Measurements from ENCODE around the gene BLOC1S5. TPM values are rescaled to one million over a fixed set of nuclear protein-coding genes. Genes with fewer than 3 reads are reported as not detected.
"Not testable (repeated sequence)": the region's sequence is repeated elsewhere in the genome, so short reads cannot be mapped to it uniquely, and the experiment has no call there.

Gene BLOC1S5
- total RNA-seq, 3 donors from 2014 or later = 12.5 to 26.2 (median 16.6) TPM

GRCh38 chr6:8041913-8042583 is 22.1 kb downstream of the BLOC1S5 start:
- H3K27ac ChIP-seq = no peak overlapping the region

DNA sequence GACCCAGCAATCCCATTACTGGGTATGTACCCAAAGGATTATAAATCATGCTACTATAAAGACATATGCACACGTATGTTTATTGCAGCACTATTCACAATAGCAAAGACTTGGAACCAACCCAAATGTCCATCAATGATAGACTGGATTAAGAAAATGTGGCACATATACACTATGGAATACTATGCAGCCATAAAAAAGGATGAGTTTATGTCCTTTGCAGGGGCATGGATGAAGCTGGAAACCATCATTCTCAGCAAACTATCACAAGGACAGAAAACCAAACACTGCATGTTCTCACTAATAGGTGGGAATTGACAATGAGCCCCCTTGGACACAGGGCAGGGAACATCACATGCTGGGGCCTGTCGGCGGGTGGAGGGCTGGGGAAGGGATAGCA is 30.1 kb downstream of the BLOC1S5 start:
- DNase-seq (ENCODE audit: low spot score in 2 of 2); intact Hi-C loops (cut with DNase I; ENCODE audit: low total_unique reads); H3K4me1 ChIP-seq; H3K27me3 ChIP-seq; H3K36me3 ChIP-seq; H3K27ac ChIP-seq; H3K4me3 ChIP-seq; H3K9me3 ChIP-seq: not testable (repeated sequence)

More at GRCh38 chr6:8041913-8042583, 22.1 kb downstream of the BLOC1S5 start:
- Histone ChIP-seq H3K4me1 (no peaks in the 10 kb centered on the region), H3K36me3 (no peaks in the 10 kb centered on the region), H3K4me3 (no peak overlapping the region), H3K27me3 (no peaks in the 10 kb centered on the region), H3K9me3 (peaks cover 0 to 5% of the 10 kb centered on the region in 2 donors)
- TF ChIP-seq POLR2AphosphoS5 (IDR thresholded peaks at IDR 0.05) (no peak), POLR2A (IDR thresholded peaks at IDR 0.05) (no peak)
- TF ChIP-seq, protein P1, sequence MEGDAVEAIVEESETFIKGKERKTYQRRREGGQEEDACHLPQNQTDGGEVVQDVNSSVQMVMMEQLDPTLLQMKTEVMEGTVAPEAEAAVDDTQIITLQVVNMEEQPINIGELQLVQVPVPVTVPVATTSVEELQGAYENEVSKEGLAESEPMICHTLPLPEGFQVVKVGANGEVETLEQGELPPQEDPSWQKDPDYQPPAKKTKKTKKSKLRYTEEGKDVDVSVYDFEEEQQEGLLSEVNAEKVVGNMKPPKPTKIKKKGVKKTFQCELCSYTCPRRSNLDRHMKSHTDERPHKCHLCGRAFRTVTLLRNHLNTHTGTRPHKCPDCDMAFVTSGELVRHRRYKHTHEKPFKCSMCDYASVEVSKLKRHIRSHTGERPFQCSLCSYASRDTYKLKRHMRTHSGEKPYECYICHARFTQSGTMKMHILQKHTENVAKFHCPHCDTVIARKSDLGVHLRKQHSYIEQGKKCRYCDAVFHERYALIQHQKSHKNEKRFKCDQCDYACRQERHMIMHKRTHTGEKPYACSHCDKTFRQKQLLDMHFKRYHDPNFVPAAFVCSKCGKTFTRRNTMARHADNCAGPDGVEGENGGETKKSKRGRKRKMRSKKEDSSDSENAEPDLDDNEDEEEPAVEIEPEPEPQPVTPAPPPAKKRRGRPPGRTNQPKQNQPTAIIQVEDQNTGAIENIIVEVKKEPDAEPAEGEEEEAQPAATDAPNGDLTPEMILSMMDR (IDR thresholded peaks at IDR 0.05) = no peak
- intact Hi-C loops (cut with DNase I; ENCODE audit: low total_unique reads) = no loop called here
- DNase-seq (ENCODE audit: low spot score in 2 of 2) = no peak

- intact Hi-C loops (cut with DNase I; ENCODE audit: low total_unique reads) = no loop called here
- no peaks in the 10 kb centered on the region for H3K27me3 ChIP-seq
- no peak overlapping the region for H3K27ac ChIP-seq
- TF ChIP-seq, protein P1 (IDR thresholded peaks at IDR 0.05) = no peak
- no peak for TF ChIP-seq POLR2A (IDR thresholded peaks at IDR 0.05)
- H3K4me3 ChIP-seq = no peak overlapping the region
- no peaks in the 10 kb centered on the region for H3K36me3 ChIP-seq
- no peaks in the 10 kb centered on the region for H3K9me3 ChIP-seq
- H3K4me1 ChIP-seq = no peaks in the 10 kb centered on the region
- DNase-seq (ENCODE audit: low spot score in 2 of 2) = no peak
These were observed 33.3 kb downstream of the BLOC1S5 start for GRCh38 chr6:8030920-8031319.

GRCh38 chr6:8029243-8029870 is 34.8 kb downstream of the BLOC1S5 start:
- no peak for DNase-seq (ENCODE audit: low spot score in 2 of 2)
- TF ChIP-seq POLR2AphosphoS5 (IDR thresholded peaks at IDR 0.05) = no peak
- TF ChIP-seq, protein P1 (IDR thresholded peaks at IDR 0.05) = no peak
- no peak for TF ChIP-seq POLR2A (IDR thresholded peaks at IDR 0.05)
- Histone ChIP-seq H3K27ac (no peak overlapping the region), H3K4me3 (no peak overlapping the region), H3K9me3 (no peaks in the 10 kb centered on the region), H3K36me3 (no peaks in the 10 kb centered on the region), H3K27me3 (no peaks in the 10 kb centered on the region), H3K4me1 (no peaks in the 10 kb centered on the region)
- intact Hi-C loops (cut with DNase I; ENCODE audit: low total_unique reads) = no loop called here

GRCh38 chr6:8027965-8028651 is 36.1 kb downstream of the BLOC1S5 start:
- no peak for DNase-seq (ENCODE audit: low spot score in 2 of 2)
- TF ChIP-seq POLR2AphosphoS5 (IDR thresholded peaks at IDR 0.05) = no peak
- no peak for TF ChIP-seq POLR2A (IDR thresholded peaks at IDR 0.05)
- TF ChIP-seq, protein P1 (IDR thresholded peaks at IDR 0.05) = no peak
- H3K36me3 ChIP-seq = no peaks in the 10 kb centered on the region
- no peak overlapping the region for H3K4me3 ChIP-seq
- no peaks in the 10 kb centered on the region for H3K27me3 ChIP-seq
- intact Hi-C loops (cut with DNase I; ENCODE audit: low total_unique reads) = no loop called here
- peak overlapping the region in 1 of 2 donors; percentile 16 for H3K27ac ChIP-seq
- H3K4me1 ChIP-seq = no peaks in the 10 kb centered on the region
- H3K9me3 ChIP-seq = no peaks in the 10 kb centered on the region
